C4-2B (cell line): ENCODE data around the gene CTNNB1.

ENCODE experiments used
- CTCF ChIP-seq: fragments of 450-650 bp; conservative IDR thresholded peaks from 2 replicates; pipeline ENCODE4 v1.5.1; 2017; ENCODE audit warnings: mild to moderate bottlenecking
- ZFX ChIP-seq: fragments of 450-650 bp; IDR thresholded peaks from 2 replicates; pipeline ENCODE4 v1.6.1; 2017

GRCh38 chr3:41198046-41198445, 1.3 kb upstream of the CTNNB1 start:
- TF ChIP-seq CTCF (no peak), ZFX (no peak)
